ENCODE results near the gene FBXL5. TPM values are rescaled to one million over a fixed set of nuclear protein-coding genes. Genes with fewer than 3 reads are reported as not detected.
A peak's percentile ranks its signal among the peaks of the same experiment; 100 is the strongest.

FBXL5 gene
- total and polyA plus RNA-seq, 2 of the 13 experiments (the other 11 are each of a cell fraction or from before 2014, with no cell fraction given): 17.4 to 45.3 TPM

- TF ChIP-seq GMEB1 (CRISPR knock-in tag; IDR thresholded peaks at IDR 0.05; ENCODE audit: borderline replicate concordance) (peak; percentile 80), JUNB (CRISPR knock-in tag; IDR thresholded peaks at IDR 0.05; ENCODE audit: borderline replicate concordance) (no peak), ZNF496 (CRISPR knock-in tag; IDR thresholded peaks at IDR 0.05; ENCODE audit: insufficient replicate concordance) (no peak), ZNF263 (CRISPR knock-in tag; IDR thresholded peaks at IDR 0.05) (no peak; the same call in 1 of the 2 replicates), EZH2 (conservative IDR thresholded peaks at IDR 0.05; ENCODE audit: low read depth, low read length) (no peak), U2AF1 (optimal IDR thresholded peaks at IDR 0.05; ENCODE audit: low read depth, low read length) (peak; percentile 63), EHMT2 (IDR thresholded peaks at IDR 0.05; ENCODE audit: borderline replicate concordance, low read depth, low read length) (no peak), YEATS4 (CRISPR knock-in tag; IDR thresholded peaks at IDR 0.05; ENCODE audit: borderline replicate concordance) (peak; percentile 90), ZNF383 (CRISPR knock-in tag; IDR thresholded peaks at IDR 0.05; ENCODE audit: borderline replicate concordance) (peak; percentile 1; the same call in 1 of the 2 replicates), ZNF850 (CRISPR knock-in tag; conservative IDR thresholded peaks at IDR 0.05) (no peak), ZNF598 (CRISPR knock-in tag; IDR thresholded peaks at IDR 0.05; ENCODE audit: borderline replicate concordance) (peak; percentile 91), RFXAP (CRISPR knock-in tag; IDR thresholded peaks at IDR 0.05; ENCODE audit: borderline replicate concordance) (no peak), WIZ (CRISPR knock-in tag; IDR thresholded peaks at IDR 0.05) (0 out of 2 replicates have a peak, but pooled peaks have one; percentile 45), ZBTB21 (CRISPR knock-in tag; IDR thresholded peaks at IDR 0.05) (no peak), SNRNP70 (IDR thresholded peaks at IDR 0.05; ENCODE audit: low read depth, low read length) (no peak), SSRP1 (CRISPR knock-in tag; IDR thresholded peaks at IDR 0.05) (no peak), DR1 (CRISPR knock-in tag; IDR thresholded peaks at IDR 0.05) (peak; percentile 92), TAF1 (CRISPR knock-in tag; IDR thresholded peaks at IDR 0.05) (peak; percentile 92), ADNP (CRISPR knock-in tag; IDR thresholded peaks at IDR 0.05) (no peak), SAFB2 (CRISPR knock-in tag; IDR thresholded peaks at IDR 0.05; ENCODE audit: borderline replicate concordance, low read depth) (peak; percentile 77; the same call in 1 of the 2 replicates), ZBTB25 (CRISPR knock-in tag; IDR thresholded peaks at IDR 0.05) (peak; percentile 10), THAP8 (CRISPR knock-in tag; IDR thresholded peaks at IDR 0.05; ENCODE audit: borderline replicate concordance) (peak; percentile 69; the same call in 1 of the 2 replicates), ZNF691 (CRISPR knock-in tag; IDR thresholded peaks at IDR 0.05; ENCODE audit: borderline replicate concordance, low read depth) (peak; percentile 82; the same call in 1 of the 2 replicates), SP4 (CRISPR knock-in tag; IDR thresholded peaks at IDR 0.05) (peak; percentile 63), TEF (CRISPR knock-in tag; IDR thresholded peaks at IDR 0.05) (no peak; the same call in 1 of the 2 replicates)
These were observed 26.4 kb upstream of the FBXL5 start, which contains the start of gene FAM200B (continued) for GRCh38 chr4:15681372-15682241.
